Transverse colon (tissue), 4 donors: ENCODE measurements around the gene ACP4. TPM values are rescaled to one million over a fixed set of nuclear protein-coding genes. Genes with fewer than 3 reads are reported as not detected.
A peak's percentile ranks its signal among the peaks of the same experiment; 100 is the strongest.

Experiments
- DNase-seq: peaks from one replicate; pipeline ENCODE4 v3.0.0-alpha.2; 2019
- H3K27ac ChIP-seq, 4 donors: fragments of 200-600 bp; sonication (generic); 2 replicates each; pipeline ENCODE4 v1.5.1; 2016 to 2018; ENCODE audit warnings: inconsistent platforms in 4 of 4
- H3K27me3 ChIP-seq: fragments of 200-600 bp; sonication (generic); 2 replicates; pipeline ENCODE4 v1.5.1; 2017; ENCODE audit warnings: inconsistent platforms
- H3K36me3 ChIP-seq, 4 donors: fragments of 200-600 bp; sonication (generic); 2 replicates each; pipeline ENCODE4 v1.5.1; 2017 to 2019; ENCODE audit warnings: inconsistent platforms in 4 of 4
- H3K4me1 ChIP-seq, 4 donors: fragments of 200-600 bp; sonication (generic); 2 replicates each; pipeline ENCODE4 v1.5.1; 2017 to 2020; ENCODE audit warnings: inconsistent platforms in 4 of 4
- H3K4me3 ChIP-seq, 4 donors: fragments of 200-600 bp; sonication (generic); 1 replicate in 1 of 4; 2 replicates in 3 of 4; pipeline versions ENCODE4 v1.5.1 to v1.6.1; 2017 to 2019; ENCODE audit warnings: inconsistent platforms in 4 of 4
- H3K9me3 ChIP-seq, 2 donors: fragments of 200-600 bp; sonication (generic); 2 replicates each; pipeline ENCODE4 v1.5.1; 2017 to 2019; ENCODE audit warnings: inconsistent platforms in 2 of 2
- EP300 ChIP-seq: sonication (generic); formaldehyde crosslinking; IDR thresholded peaks from one replicate; pipeline ENCODE4 v1.6.1; 2017; ENCODE audit warnings: antibody characterized with exemption, low read depth
- POLR2A ChIP-seq: fragments of 450-650 bp; IDR thresholded peaks from one replicate; pipeline ENCODE4 v1.6.1; 2016; ENCODE audit warnings: antibody characterized with exemption, mild to moderate bottlenecking, moderate library complexity
- POLR2AphosphoS5 ChIP-seq, 3 donors: sonication (generic); formaldehyde crosslinking; IDR thresholded peaks; one replicate each; pipeline ENCODE4 v1.6.1; 2016; ENCODE audit warnings: antibody characterized with exemption in 3 of 3
- WGBS, 2 donors: methylation state at CpG; one replicate each; pipeline ENCODE4 v1.1.5; 2018; ENCODE audit warnings: low coverage in 1 of 2; 5-methylcytosine and 5-hydroxymethylcytosine counted together
- in situ Hi-C, 4 donors: fragments of 200-750 bp; cut with MboI; loops; one replicate each; pipeline versions ENCODE4 v1.15.0 to v1.15.1; 2017; ENCODE audit warnings: low sequenced_read_pairs in 3 of 4, low pct_ligation_motif_present in 1 of 4, low pct_unique_long_range_greater_than_20kb in 1 of 4
- intact Hi-C: fragments of 100-400 bp; cut with DNase I; formaldehyde crosslinking; loops from one replicate; pipeline ENCODE4 v1.15.1; 2023; ENCODE audit warnings: low total_unique reads
- total RNA-seq, 4 donors: library from RNA; depleted of rRNA; stranded (reverse); fragments of >200 nt; gene quantifications; one replicate each; pipeline ENCODE4 v1.1.0, GENCODE V29; 2016
- TF ChIP-seq, protein P1 (sequence below), 5 experiments: fragments of 200-600 bp in 3 of 5; fragments of 450-650 bp in 2 of 5; sonication (generic) in 3 of 5; IDR thresholded peaks; 1 replicate in 2 of 5; 2 replicates in 3 of 5; pipeline ENCODE4 v1.5.1; 2016 to 2017; ENCODE audit warnings: antibody characterized with exemption in 5 of 5, inconsistent platforms in 3 of 5, mild to moderate bottlenecking in 2 of 5, moderate library complexity in 1 of 5

Gene ACP4
- total RNA-seq, 4 donors from 2014 or later, result not detected

DNA sequence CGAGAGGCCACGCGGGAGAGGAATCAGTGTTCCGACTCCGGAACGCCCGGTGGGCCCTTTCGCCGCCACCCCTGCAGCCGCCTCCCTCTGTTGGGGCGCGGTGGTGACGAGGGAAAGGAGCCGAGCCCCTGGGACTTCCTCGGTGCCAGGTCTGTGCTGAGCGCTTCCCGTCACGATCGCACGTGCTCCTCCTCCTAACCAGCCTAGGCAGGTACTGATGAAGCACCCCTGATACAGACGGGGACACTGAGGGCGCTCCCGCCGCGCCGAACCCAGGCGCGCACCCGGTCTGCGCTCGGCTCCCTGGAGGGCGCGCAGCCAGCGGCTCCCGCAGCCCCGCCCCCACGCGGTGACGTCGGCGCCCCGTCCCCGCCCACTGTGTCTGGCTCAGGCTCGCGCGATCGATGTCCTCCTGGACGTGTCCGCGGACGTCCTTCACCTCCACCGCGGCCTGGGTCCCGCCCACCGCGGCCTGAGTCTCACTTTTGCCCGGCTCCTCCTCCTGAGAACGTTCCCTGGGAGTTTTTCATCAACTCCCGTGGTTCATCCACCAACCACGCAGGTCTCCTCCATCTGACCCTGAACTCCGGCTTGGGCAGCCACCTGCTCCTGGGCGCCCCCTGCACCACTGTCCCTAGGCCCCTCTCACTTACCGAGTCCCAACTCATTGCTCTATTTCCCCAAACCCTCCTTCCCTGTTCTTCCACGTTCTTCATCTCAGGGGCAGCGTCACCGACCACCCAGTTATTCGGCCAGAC, 45.7 kb downstream of the ACP4 start:
- H3K4me3 ChIP-seq, result peak overlapping the region; percentile 31 to 67 (median 44)
- no peaks in the 10 kb centered on the region for H3K36me3 ChIP-seq
- 2 to 3% methylated on average over 11 to 53 of the region's 67 CpGs for WGBS, 2 donors
- H3K9me3 ChIP-seq, result no peaks in the 10 kb centered on the region
- peaks cover 25% of the 10 kb centered on the region for H3K27me3 ChIP-seq
- intact Hi-C loops, result no loop called here
- in situ Hi-C loops, result no loop called here
- peak overlapping the region; percentile 56 to 73 (median 68) for H3K27ac ChIP-seq
- TF ChIP-seq POLR2A (peak; percentile 82), POLR2AphosphoS5 (IDR thresholded peaks at IDR 0.05) (peak; percentile 57 to 90 (median 85)), EP300 (no peak)
- peak; percentile 89 for DNase-seq
- H3K4me1 ChIP-seq, result peaks cover 0 to 23% (median 18%) of the 10 kb centered on the region in 4 donors

DNA sequence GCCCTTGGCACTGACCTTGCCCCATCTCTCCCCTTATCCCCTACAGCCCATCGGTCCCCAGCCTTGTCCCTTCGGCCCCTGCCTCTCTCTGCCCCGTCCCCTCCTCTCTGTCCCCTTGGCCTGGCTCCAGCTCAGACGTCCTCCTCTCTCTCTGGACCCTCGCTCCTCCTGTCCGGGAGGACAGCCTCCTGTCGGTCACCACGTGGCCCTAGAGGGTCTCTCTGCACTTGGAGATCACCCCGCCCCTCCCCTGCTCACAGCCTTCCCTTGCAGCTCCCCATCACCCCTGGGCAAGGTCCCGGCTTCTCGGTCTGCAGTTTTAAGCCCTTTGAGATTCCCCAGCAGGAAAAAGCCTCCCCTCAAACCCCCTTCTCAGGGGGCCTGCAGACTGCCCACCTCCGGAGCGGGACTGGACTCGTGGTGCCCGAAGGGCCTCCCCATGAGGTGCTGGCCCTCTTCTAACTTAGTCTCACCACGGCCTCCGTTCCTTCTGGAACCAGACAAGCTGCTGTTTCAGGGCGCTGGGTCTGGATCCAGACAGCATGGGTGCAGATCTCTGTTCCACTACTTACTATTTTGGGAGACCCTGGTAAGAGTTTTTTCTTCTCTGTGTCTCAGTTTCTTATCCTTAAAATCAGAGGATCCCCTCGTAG, 46.5 kb downstream of the ACP4 start:
- Histone ChIP-seq H3K27me3 (peaks cover 25% of the 10 kb centered on the region), H3K9me3 (no peaks in the 10 kb centered on the region), H3K4me1 (peaks cover 0 to 23% (median 18%) of the 10 kb centered on the region in 4 donors), H3K4me3 (peak overlapping the region in 2 of 4 donors; percentile 48 to 67), H3K27ac (peak overlapping the region in 3 of 4 donors; percentile 66 to 73 (median 70)), H3K36me3 (no peaks in the 10 kb centered on the region)
- TF ChIP-seq EP300 (no peak), POLR2A (no peak), POLR2AphosphoS5 (IDR thresholded peaks at IDR 0.05) (no peak)
- TF ChIP-seq, protein P1, sequence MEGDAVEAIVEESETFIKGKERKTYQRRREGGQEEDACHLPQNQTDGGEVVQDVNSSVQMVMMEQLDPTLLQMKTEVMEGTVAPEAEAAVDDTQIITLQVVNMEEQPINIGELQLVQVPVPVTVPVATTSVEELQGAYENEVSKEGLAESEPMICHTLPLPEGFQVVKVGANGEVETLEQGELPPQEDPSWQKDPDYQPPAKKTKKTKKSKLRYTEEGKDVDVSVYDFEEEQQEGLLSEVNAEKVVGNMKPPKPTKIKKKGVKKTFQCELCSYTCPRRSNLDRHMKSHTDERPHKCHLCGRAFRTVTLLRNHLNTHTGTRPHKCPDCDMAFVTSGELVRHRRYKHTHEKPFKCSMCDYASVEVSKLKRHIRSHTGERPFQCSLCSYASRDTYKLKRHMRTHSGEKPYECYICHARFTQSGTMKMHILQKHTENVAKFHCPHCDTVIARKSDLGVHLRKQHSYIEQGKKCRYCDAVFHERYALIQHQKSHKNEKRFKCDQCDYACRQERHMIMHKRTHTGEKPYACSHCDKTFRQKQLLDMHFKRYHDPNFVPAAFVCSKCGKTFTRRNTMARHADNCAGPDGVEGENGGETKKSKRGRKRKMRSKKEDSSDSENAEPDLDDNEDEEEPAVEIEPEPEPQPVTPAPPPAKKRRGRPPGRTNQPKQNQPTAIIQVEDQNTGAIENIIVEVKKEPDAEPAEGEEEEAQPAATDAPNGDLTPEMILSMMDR (IDR thresholded peaks at IDR 0.05), result no peak
- peak; percentile 17 for DNase-seq
- 40% methylated on average over 18 of the region's 19 CpGs; no CpG with 5 or more reads in 1 of the 2 donors for WGBS, 2 donors
- in situ Hi-C loops (no loop called here), intact Hi-C loops (no loop called here)

DNA sequence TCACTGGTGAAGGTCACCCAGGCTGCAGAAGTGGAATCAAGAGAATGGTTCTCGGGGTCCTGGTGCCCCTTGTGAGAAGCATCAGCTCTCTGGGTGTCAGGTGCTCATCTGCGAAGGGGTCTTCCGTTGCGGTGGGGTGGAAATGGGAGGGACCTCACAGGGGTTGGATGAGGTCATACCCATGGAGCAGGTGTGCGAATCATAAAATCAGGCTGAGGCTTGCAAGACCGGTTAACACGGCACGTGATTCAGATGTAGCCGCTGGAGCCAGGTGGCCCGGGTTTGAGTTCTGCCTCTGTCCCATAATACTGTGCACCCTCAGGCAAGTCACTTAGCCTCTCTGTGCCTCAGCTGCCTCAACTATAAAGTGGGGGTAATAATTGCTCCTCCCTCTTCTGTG, 47.1 kb downstream of the ACP4 start:
- WGBS, 2 donors, result 58% methylated on average over 10 of the region's 10 CpGs; no CpG with 5 or more reads in 1 of the 2 donors
- peaks cover 25% of the 10 kb centered on the region for H3K27me3 ChIP-seq
- DNase-seq, result peak; percentile 49
- intact Hi-C loops (no loop called here), in situ Hi-C loops (no loop called here)
- H3K4me3 ChIP-seq, result no peak overlapping the region
- H3K4me1 ChIP-seq, result peaks cover 0 to 23% (median 18%) of the 10 kb centered on the region in 4 donors
- no peaks in the 10 kb centered on the region for H3K36me3 ChIP-seq
- no peaks in the 10 kb centered on the region for H3K9me3 ChIP-seq
- TF ChIP-seq POLR2AphosphoS5 (IDR thresholded peaks at IDR 0.05), result peak in 1 of 3 donors; percentile 21
- no peak for TF ChIP-seq EP300
- H3K27ac ChIP-seq, result peak overlapping the region in 3 of 4 donors; percentile 66 to 73 (median 70)

DNA sequence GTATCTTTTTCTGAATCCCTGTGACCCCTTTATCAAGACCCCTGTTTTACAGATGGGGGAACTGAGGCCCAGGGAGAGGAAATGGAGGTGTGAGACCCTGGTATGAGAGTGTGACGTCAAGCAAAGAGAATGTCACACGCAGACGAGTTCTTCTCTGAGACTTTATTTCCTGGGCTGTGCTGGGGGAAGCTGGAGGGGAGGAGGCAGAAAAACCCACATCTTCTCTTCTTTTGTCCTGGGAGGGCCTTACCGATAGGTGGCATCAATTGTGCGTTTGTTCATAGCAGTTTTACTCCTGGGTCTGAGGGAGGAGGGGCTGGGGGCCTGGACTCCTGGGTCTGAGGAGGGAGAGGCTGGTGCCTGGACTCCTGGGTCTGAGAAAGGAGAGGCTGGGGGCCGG, 48.0 kb downstream of the ACP4 start:
- Histone ChIP-seq H3K9me3 (peaks cover 0 to 4% of the 10 kb centered on the region in 2 donors), H3K4me3 (no peak overlapping the region), H3K27ac (no peak overlapping the region), H3K27me3 (peaks cover 22% of the 10 kb centered on the region), H3K4me1 (peaks cover 0 to 23% (median 18%) of the 10 kb centered on the region in 4 donors), H3K36me3 (no peaks in the 10 kb centered on the region)
- DNase-seq, result no peak
- intact Hi-C loops, result no loop called here
- in situ Hi-C loops, result no loop called here
- no peak for TF ChIP-seq EP300
- TF ChIP-seq, protein P1 (IDR thresholded peaks at IDR 0.05), result peak in 1 of 5 experiments; percentile 14
- 20% methylated on average over 1 to 6 of the region's 6 CpGs for WGBS, 2 donors
